CD4-positive, CD25-positive, alpha-beta regulatory T cell (primary cell): ENCODE data around the gene TCFL5. TPM values are rescaled to one million over a fixed set of nuclear protein-coding genes. Genes with fewer than 3 reads are reported as not detected.

ENCODE experiments used
- ATAC-seq, 2 donors: fragments of 150-1000 bp; cut with Tn5 transposase; one replicate each; pipeline ENCODE4 v1.10.0; 2021; ENCODE audit warnings: low read depth in 2 of 2, moderate number of reproducible peaks in 2 of 2, moderate library complexity in 1 of 2
- DNase-seq, 3 donors: peaks; one replicate each; pipeline versions ENCODE4 v3.0.0 to v3.0.0-alpha.2; 2012 to 2022; ENCODE audit warnings: mixed read lengths in 1 of 3
- H3K27ac ChIP-seq: one replicate; pipeline ENCODE4 v1.7.0; 2013; ENCODE audit warnings: mild to moderate bottlenecking, low read length; ENCODE audit not compliant: insufficient read depth, poor library complexity, severe bottlenecking
- H3K27me3 ChIP-seq: one replicate; pipeline ENCODE4 v1.7.0; 2013; ENCODE audit warnings: low read length; ENCODE audit not compliant: control insufficient read depth, insufficient read depth
- H3K36me3 ChIP-seq: one replicate; pipeline ENCODE4 v1.7.0; 2013; ENCODE audit warnings: mild to moderate bottlenecking, low read length, moderate library complexity; ENCODE audit not compliant: control insufficient read depth, insufficient read depth
- H3K4me1 ChIP-seq: 2 replicates; pipeline ENCODE4 v1.7.0; 2013; ENCODE audit warnings: mild to moderate bottlenecking, low read length; ENCODE audit not compliant: insufficient read depth, control insufficient read depth, poor library complexity, severe bottlenecking
- H3K4me3 ChIP-seq: one replicate; pipeline ENCODE4 v1.7.0; 2013; ENCODE audit warnings: low read depth, mild to moderate bottlenecking, low read length, moderate library complexity
- H3K9me3 ChIP-seq, 2 experiments: 1 replicate in 1 of 2; 2 replicates in 1 of 2; pipeline ENCODE4 v1.7.0; 2013; ENCODE audit warnings: low read length in 2 of 2, mild to moderate bottlenecking in 1 of 2, moderate library complexity in 1 of 2; ENCODE audit not compliant: control insufficient read depth in 2 of 2
- H3K27ac Mint-ChIP-seq, 3 donors: one replicate each; pipeline ENCODE4 v1.8.0; 2020 to 2022; ENCODE audit warnings: mild to moderate bottlenecking in 3 of 3, mixed read lengths in 3 of 3, moderate library complexity in 2 of 3
- H3K27me3 Mint-ChIP-seq: one replicate; pipeline ENCODE4 v1.8.0; 2022; ENCODE audit warnings: mild to moderate bottlenecking, mixed read lengths
- H3K36me3 Mint-ChIP-seq: one replicate; pipeline ENCODE4 v1.8.0; 2020; ENCODE audit warnings: mixed read lengths
- H3K4me1 Mint-ChIP-seq, 4 donors: one replicate each; pipeline ENCODE4 v1.8.0; 2020 to 2022; ENCODE audit warnings: mixed read lengths in 4 of 4, mild to moderate bottlenecking in 1 of 4
- H3K4me3 Mint-ChIP-seq, 4 donors: one replicate each; pipeline ENCODE4 v1.8.0; 2020 to 2022; ENCODE audit warnings: mild to moderate bottlenecking in 4 of 4, mixed read lengths in 4 of 4, moderate library complexity in 3 of 4
- H3K9me3 Mint-ChIP-seq, 7 donors: one replicate each; pipeline ENCODE4 v1.8.0; 2020 to 2022; ENCODE audit warnings: mixed read lengths in 7 of 7, mild to moderate bottlenecking in 3 of 7, moderate library complexity in 2 of 7
- polyA plus RNA-seq, 4 donors: library from polyadenylated mRNA; unstranded; fragments of 300-500 nt; fragmentation: Illumina TruSeq; gene quantifications; one replicate each; pipeline ENCODE4 v1.2.3, GENCODE V29; 2021
- total RNA-seq: library from RNA; stranded (reverse); gene quantifications from one replicate; pipeline ENCODE4 v1.2.3, GENCODE V29; 2022

Gene TCFL5
- total and polyA plus RNA-seq, 5 donors from 2014 or later: 0.53 to 3.8 (median 1.2) TPM

GRCh38 chr20:62887860-62888239 is 26.2 kb upstream of the TCFL5 start:
- H3K36me3 ChIP-seq: peaks cover 62% of the 10 kb centered on the region
- no peaks in the 10 kb centered on the region for H3K27me3 ChIP-seq
- Mint-ChIP-seq H3K4me1 (peaks cover 0 to 27% (median 11%) of the 10 kb centered on the region in 4 donors), H3K4me3 (no peak overlapping the region), H3K27ac (no peak overlapping the region), H3K36me3 (peaks cover 32% of the 10 kb centered on the region), H3K9me3 (no peaks in the 10 kb centered on the region), H3K27me3 (peaks cover 4% of the 10 kb centered on the region)
- no peak overlapping the region for H3K4me3 ChIP-seq
- peaks cover 3% of the 10 kb centered on the region for H3K4me1 ChIP-seq
- no peaks in the 10 kb centered on the region for H3K9me3 ChIP-seq
- DNase-seq (no peak), ATAC-seq (no peak)
- H3K27ac ChIP-seq: no peak overlapping the region

GRCh38 chr20:62887152-62887859 is 25.7 kb upstream of the TCFL5 start:
- Histone ChIP-seq H3K9me3 (no peaks in the 10 kb centered on the region), H3K4me1 (peaks cover 3% of the 10 kb centered on the region), H3K36me3 (peaks cover 56% of the 10 kb centered on the region), H3K27me3 (no peaks in the 10 kb centered on the region), H3K4me3 (no peak overlapping the region), H3K27ac (no peak overlapping the region)
- peak overlapping the region in 1 of 4 donors; percentile 58 for H3K4me3 Mint-ChIP-seq
- peaks cover 4% of the 10 kb centered on the region for H3K27me3 Mint-ChIP-seq
- peaks cover 0 to 22% (median 11%) of the 10 kb centered on the region in 4 donors for H3K4me1 Mint-ChIP-seq
- peaks cover 28% of the 10 kb centered on the region for H3K36me3 Mint-ChIP-seq
- H3K27ac Mint-ChIP-seq: peak overlapping the region in 1 of 3 donors; percentile 58
- H3K9me3 Mint-ChIP-seq: no peaks in the 10 kb centered on the region
- DNase-seq: peak in 2 of 3 donors; percentile 30 to 34
- peak; percentile 23 to 35 for ATAC-seq

GRCh38 chr20:62886709-62887058 is 25.1 kb upstream of the TCFL5 start:
- peaks cover 53% of the 10 kb centered on the region for H3K36me3 ChIP-seq
- H3K27me3 ChIP-seq: no peaks in the 10 kb centered on the region
- DNase-seq (no peak), ATAC-seq (no peak)
- no peaks in the 10 kb centered on the region for H3K9me3 ChIP-seq
- no peak overlapping the region for H3K27ac ChIP-seq
- H3K4me1 Mint-ChIP-seq: peaks cover 0 to 21% (median 9%) of the 10 kb centered on the region in 4 donors
- H3K36me3 Mint-ChIP-seq: peaks cover 25% of the 10 kb centered on the region
- H3K4me1 ChIP-seq: peaks cover 3% of the 10 kb centered on the region
- H3K4me3 ChIP-seq: no peak overlapping the region
- H3K4me3 Mint-ChIP-seq: peak overlapping the region in 1 of 4 donors; percentile 58
- H3K27me3 Mint-ChIP-seq: peaks cover 4% of the 10 kb centered on the region
- H3K9me3 Mint-ChIP-seq: no peaks in the 10 kb centered on the region
- peak overlapping the region in 1 of 3 donors; percentile 58 for H3K27ac Mint-ChIP-seq

- H3K27ac ChIP-seq: no peak overlapping the region
- Mint-ChIP-seq H3K4me1 (peaks cover 0 to 19% (median 10%) of the 10 kb centered on the region in 4 donors), H3K4me3 (no peak overlapping the region), H3K36me3 (peaks cover 24% of the 10 kb centered on the region), H3K27ac (peak overlapping the region in 2 of 3 donors; percentile 36 to 58), H3K9me3 (no peaks in the 10 kb centered on the region), H3K27me3 (peaks cover 4% of the 10 kb centered on the region)
- H3K27me3 ChIP-seq: no peaks in the 10 kb centered on the region
- H3K4me1 ChIP-seq: peaks cover 3% of the 10 kb centered on the region
- DNase-seq (no peak), ATAC-seq (peak in 1 of 2 donors; percentile 9)
- peaks cover 52% of the 10 kb centered on the region for H3K36me3 ChIP-seq
- H3K4me3 ChIP-seq: no peak overlapping the region
- H3K9me3 ChIP-seq: no peaks in the 10 kb centered on the region
Measured at GRCh38 chr20:62885896-62886708, 24.5 kb upstream of the TCFL5 start.

- Histone ChIP-seq H3K27me3 (no peaks in the 10 kb centered on the region), H3K4me1 (peaks cover 3% of the 10 kb centered on the region), H3K36me3 (peaks cover 46% of the 10 kb centered on the region), H3K9me3 (no peaks in the 10 kb centered on the region), H3K27ac (no peak overlapping the region), H3K4me3 (no peak overlapping the region)
- no peak for ATAC-seq
- DNase-seq: no peak
- Mint-ChIP-seq H3K36me3 (peaks cover 16% of the 10 kb centered on the region), H3K27ac (peak overlapping the region in 1 of 3 donors; percentile 41), H3K4me1 (peaks cover 0 to 13% (median 8%) of the 10 kb centered on the region in 4 donors), H3K4me3 (no peak overlapping the region), H3K27me3 (peaks cover 4% of the 10 kb centered on the region), H3K9me3 (no peaks in the 10 kb centered on the region)
Measured at GRCh38 chr20:62885046-62885895, 23.6 kb upstream of the TCFL5 start.

GRCh38 chr20:62884556-62884955 is 22.9 kb upstream of the TCFL5 start:
- peak overlapping the region in 1 of 3 donors; percentile 41 for H3K27ac Mint-ChIP-seq
- no peak for DNase-seq
- H3K36me3 ChIP-seq: peaks cover 39% of the 10 kb centered on the region
- H3K4me1 ChIP-seq: peaks cover 3% of the 10 kb centered on the region
- H3K4me3 Mint-ChIP-seq: no peak overlapping the region
- no peak overlapping the region for H3K4me3 ChIP-seq
- ATAC-seq: no peak
- peaks cover 16% of the 10 kb centered on the region for H3K36me3 Mint-ChIP-seq
- no peaks in the 10 kb centered on the region for H3K9me3 Mint-ChIP-seq
- no peaks in the 10 kb centered on the region for H3K27me3 ChIP-seq
- no peak overlapping the region for H3K27ac ChIP-seq
- H3K9me3 ChIP-seq: no peaks in the 10 kb centered on the region
- H3K4me1 Mint-ChIP-seq: peaks cover 0 to 13% (median 8%) of the 10 kb centered on the region in 4 donors
- H3K27me3 Mint-ChIP-seq: peaks cover 4% of the 10 kb centered on the region

- Histone ChIP-seq H3K4me1 (peaks cover 3% of the 10 kb centered on the region), H3K9me3 (no peaks in the 10 kb centered on the region), H3K27me3 (no peaks in the 10 kb centered on the region), H3K4me3 (no peak overlapping the region), H3K27ac (no peak overlapping the region), H3K36me3 (peaks cover 18% of the 10 kb centered on the region)
- Mint-ChIP-seq H3K9me3 (no peaks in the 10 kb centered on the region), H3K36me3 (peaks cover 11% of the 10 kb centered on the region), H3K4me1 (peaks cover 0 to 13% (median 6%) of the 10 kb centered on the region in 4 donors), H3K27ac (no peak overlapping the region), H3K4me3 (no peak overlapping the region), H3K27me3 (peaks cover 4% of the 10 kb centered on the region)
- ATAC-seq (no peak), DNase-seq (no peak)
Measured at GRCh38 chr20:62882426-62882825, 20.8 kb upstream of the TCFL5 start.
